GM10248 (cell line): ENCODE data around the gene SPACA5B.
"Not testable (repeated sequence)": the region's sequence is repeated elsewhere in the genome, so short reads cannot be mapped to it uniquely, and the experiment has no call there.

Experiments
- CTCF ChIA-PET: fragments of 300-600 bp; sonication (Branson Sonifier 250); formaldehyde crosslinking; extraction: SDS; loops from one replicate; lab custom pipeline; 2021; ENCODE audit warnings: antibody characterized with exemption; lab: Yijun Ruan, JAX
- POLR2A ChIA-PET: fragments of 350-650 bp; sonication (Branson Sonifier 250); formaldehyde crosslinking; extraction: SDS; loops from one replicate; lab custom pipeline; 2020; ENCODE audit warnings: antibody characterized with exemption; lab: Yijun Ruan, JAX
- DNase-seq: peaks from one replicate; pipeline ENCODE4 v3.0.0; 2012; ENCODE audit errors: extremely low spot score
- TF ChIP-seq, protein P1 (sequence below): IDR thresholded peaks from 2 replicates; pipeline ENCODE4 v1.5.1; 2012; ENCODE audit warnings: mild to moderate bottlenecking, low read depth; ENCODE audit errors: extremely low read depth, missing control alignments, control extremely low read depth

SPACA5B gene

GRCh38 chrX:48130326-48130725 lies at the start of gene SPACA5B:
Gene SPACA5B, plus strand, starts transcription at chrX:48130626. Its CDS starts 62 bp downstream, at chrX:48130688.
- DNase-seq, POLR2A ChIA-PET, CTCF ChIA-PET: not testable (repeated sequence)

GRCh38 chrX:48083212-48083611 lies 47.2 kb upstream of the SPACA5B start:
- CTCF ChIA-PET = interaction anchor here (0.6 to 3.7 kb wide), 7 partner anchors 9 to 411 kb away, joined by 3 to 18 read pairs (median 3); partner anchors contain the start of gene ZNF630
- peak; percentile 54 for DNase-seq
- TF ChIP-seq, protein P1, sequence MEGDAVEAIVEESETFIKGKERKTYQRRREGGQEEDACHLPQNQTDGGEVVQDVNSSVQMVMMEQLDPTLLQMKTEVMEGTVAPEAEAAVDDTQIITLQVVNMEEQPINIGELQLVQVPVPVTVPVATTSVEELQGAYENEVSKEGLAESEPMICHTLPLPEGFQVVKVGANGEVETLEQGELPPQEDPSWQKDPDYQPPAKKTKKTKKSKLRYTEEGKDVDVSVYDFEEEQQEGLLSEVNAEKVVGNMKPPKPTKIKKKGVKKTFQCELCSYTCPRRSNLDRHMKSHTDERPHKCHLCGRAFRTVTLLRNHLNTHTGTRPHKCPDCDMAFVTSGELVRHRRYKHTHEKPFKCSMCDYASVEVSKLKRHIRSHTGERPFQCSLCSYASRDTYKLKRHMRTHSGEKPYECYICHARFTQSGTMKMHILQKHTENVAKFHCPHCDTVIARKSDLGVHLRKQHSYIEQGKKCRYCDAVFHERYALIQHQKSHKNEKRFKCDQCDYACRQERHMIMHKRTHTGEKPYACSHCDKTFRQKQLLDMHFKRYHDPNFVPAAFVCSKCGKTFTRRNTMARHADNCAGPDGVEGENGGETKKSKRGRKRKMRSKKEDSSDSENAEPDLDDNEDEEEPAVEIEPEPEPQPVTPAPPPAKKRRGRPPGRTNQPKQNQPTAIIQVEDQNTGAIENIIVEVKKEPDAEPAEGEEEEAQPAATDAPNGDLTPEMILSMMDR = peak; percentile 12
- POLR2A ChIA-PET = no interaction called here

- POLR2A ChIA-PET = no interaction called here
These were observed 46.7 kb upstream of the SPACA5B start for GRCh38 chrX:48083706-48084105.

DNA sequence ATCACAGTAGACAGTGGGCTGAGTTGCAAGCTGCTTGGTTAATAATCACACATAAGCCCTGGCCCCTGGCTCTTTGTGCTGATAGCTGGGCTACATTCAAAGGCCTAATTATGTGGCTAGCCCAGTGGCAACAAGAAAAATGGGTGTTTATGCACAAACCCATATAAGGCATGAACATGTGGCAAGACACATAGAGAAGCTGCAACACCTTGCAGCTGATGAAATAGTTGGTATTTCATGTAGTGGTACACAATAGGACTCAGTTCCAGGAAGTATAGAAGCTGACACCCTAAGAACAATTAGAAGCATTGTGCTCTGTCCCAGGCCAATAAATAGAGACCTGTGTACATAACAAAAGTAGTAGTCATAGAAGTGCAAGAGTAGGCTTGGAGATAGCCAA lies 44.3 kb upstream of the SPACA5B start:
- DNase-seq = no peak
- ChIA-PET POLR2A (no interaction called here), CTCF (interaction anchor here (3.7 kb wide), 1 partner anchor 408 kb away, joined by 18 read pairs; no protein-coding TSS in a partner anchor)
- TF ChIP-seq, protein P1 = no peak

More at GRCh38 chrX:48083706-48084105, 46.7 kb upstream of the SPACA5B start:
- DNase-seq = no peak
- CTCF ChIA-PET = interaction anchor here (0.6 to 3.7 kb wide), 6 partner anchors 10 to 411 kb away, joined by 3 to 18 read pairs (median 3); partner anchors contain the start of gene ZNF630
- TF ChIP-seq, protein P1 = no peak

DNA sequence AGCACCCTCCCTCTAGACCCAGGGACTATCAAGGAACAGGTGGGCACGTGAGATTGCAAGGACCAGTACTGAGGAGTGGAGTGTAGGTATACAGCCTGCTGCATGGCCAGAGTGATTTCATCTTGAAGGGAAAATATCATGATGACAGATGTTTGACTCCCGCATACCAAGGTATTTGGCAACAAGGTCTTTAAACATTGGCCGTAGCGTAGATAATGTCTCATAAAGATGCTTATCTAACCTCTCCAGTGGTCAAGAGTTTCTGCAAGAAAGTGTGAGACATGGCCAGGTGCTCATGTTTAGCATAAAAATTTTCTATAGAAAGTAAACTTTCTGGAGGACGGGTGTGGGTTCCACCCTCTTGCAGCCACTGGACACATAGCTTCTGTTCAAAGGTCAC lies 40.3 kb upstream of the SPACA5B start:
- TF ChIP-seq, protein P1 = no peak
- POLR2A ChIA-PET = no interaction called here
- CTCF ChIA-PET = no interaction called here
- no peak for DNase-seq

GRCh38 chrX:48092558-48092957 lies 37.9 kb upstream of the SPACA5B start:
- POLR2A ChIA-PET = not testable (repeated sequence)

GRCh38 chrX:48101443-48101842 lies 29.0 kb upstream of the SPACA5B start:
- DNase-seq = no peak
- TF ChIP-seq, protein P1 = no peak
- POLR2A ChIA-PET = no interaction called here
- CTCF ChIA-PET = no interaction called here

More at GRCh38 chrX:48092558-48092957, 37.9 kb upstream of the SPACA5B start:
- DNase-seq, CTCF ChIA-PET: not testable (repeated sequence)
